COLO668 (cell line): Measurements from ENCODE around the gene LEMD3.
A peak's percentile ranks its signal among the peaks of the same experiment; 100 is the strongest.
"Not testable (repeated sequence)": the region's sequence is repeated elsewhere in the genome, so short reads cannot be mapped to it uniquely, and the experiment has no call there.

ENCODE experiments used
- DNase-seq: peaks from one replicate; lab custom pipeline; 2025; ENCODE audit not compliant: unreplicated experiment; lab: John Stamatoyannopoulos, UW

Gene LEMD3

DNA sequence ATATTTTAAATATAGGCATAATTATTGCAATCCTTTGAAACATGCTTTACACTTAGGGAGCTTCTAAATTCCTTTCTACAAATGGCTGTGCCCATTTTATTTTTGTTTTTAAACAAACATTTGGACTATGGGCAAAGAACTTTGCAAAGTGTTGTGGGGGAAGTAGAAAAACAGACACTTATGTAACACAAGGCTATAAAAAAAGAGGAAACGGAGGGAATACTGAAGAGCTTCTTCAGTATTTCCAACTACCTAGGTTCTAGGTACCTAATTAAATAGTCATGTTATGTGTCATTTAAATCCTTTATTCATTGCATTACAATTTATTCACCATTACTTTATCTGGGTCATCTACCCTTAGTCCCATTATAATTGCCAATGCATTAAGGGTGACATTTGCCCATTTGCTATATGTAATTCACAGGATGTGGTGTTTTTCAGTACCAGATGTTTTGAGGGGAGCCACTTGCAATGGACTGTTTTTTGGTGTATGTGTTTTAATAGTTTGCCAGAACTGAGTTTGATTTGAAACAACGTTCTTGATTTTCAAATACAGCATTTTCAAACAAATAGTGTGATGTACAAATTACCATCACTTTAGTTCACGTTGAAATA is 107.6 kb downstream of the LEMD3 start:
- no peak for DNase-seq

DNA sequence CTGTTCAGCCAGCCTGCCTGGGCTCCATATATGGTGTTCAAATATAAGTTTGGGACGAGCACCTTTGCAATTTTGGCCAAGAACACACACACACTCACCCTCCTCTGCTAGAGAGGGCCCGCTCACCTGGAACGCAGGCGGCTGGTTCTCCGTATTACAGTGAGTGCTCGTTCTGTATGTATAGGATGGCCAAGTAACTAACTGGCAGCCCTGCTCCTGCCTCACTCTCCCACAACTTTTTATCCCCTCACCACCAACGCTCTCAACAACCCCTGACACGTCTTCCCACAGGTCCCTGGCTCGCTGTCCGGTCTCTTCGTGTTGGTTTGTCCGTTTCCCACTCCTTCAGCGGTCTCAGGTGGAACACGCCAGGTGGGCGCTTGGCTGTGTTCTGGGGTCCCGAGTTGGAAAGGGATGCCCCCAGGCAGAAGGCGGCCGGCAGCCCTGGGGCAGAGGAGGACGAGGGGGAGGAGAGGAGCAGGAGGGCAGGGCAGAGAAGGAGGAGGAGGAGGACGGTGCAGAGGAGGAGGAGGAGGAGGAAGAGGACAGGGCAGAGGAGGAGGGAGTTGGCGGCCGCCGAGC is 108.7 kb downstream of the LEMD3 start:
- DNase-seq, result no peak

- peak; percentile 46 for DNase-seq
These were observed 109.4 kb downstream of the LEMD3 start, which contains the start of gene MSRB3 for GRCh38 chr12:65278576-65279368. Gene MSRB3 (plus strand): TSS chr12:65278683. CDS start chr12:65308580, 29,897 bp downstream.

- no peak for DNase-seq
These were observed 110.2 kb downstream of the LEMD3 start for GRCh38 chr12:65279369-65280112.

DNA sequence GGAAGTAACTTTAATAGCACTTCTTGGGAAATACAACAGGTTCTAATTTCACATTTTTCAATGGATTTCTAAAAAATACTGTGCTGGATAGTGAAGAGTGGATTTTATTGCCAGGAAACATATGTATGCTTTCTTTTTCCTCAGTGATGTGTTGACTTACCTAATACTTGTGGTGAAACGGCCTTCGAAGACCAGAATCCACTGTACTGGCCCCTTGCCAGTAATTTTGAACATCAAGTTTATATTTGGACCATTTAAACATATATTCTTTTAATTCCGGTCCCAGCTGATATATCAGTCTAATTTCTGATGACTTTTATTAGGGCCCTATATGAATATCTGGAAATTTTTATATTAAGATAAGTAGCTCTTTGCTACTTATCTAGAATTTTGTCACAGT is 110.9 kb downstream of the LEMD3 start:
- DNase-seq, result no peak

- DNase-seq, result no peak
These were observed 113.5 kb downstream of the LEMD3 start for GRCh38 chr12:65282840-65283239.

GRCh38 chr12:65285532-65285931 is 116.1 kb downstream of the LEMD3 start:
- DNase-seq, result not testable (repeated sequence)

- no peak for DNase-seq
These were observed 118.0 kb downstream of the LEMD3 start for GRCh38 chr12:65287426-65287825.

DNA sequence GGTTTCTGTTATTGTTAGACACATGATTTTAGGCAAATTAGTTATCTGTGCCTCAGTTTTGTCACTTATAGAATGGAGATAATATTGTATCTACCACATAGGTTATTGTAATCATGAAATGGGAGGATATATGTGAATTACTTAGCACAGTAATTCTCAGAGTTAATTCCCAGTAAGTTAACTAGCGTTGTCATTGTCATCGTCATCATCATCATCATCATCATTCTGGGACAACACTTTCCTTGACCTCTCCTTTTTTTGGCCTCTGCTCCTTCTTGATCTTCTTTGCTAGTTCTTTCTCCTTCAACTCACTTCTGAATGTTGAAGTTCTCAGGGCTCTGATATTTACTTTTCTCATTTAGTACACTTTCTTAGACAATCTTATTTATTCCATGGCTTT is 122.9 kb downstream of the LEMD3 start:
- no peak for DNase-seq

- no peak for DNase-seq
These were observed 124.4 kb downstream of the LEMD3 start for GRCh38 chr12:65293735-65294134.

- DNase-seq, result no peak
These were observed 125.4 kb downstream of the LEMD3 start for GRCh38 chr12:65294641-65295262.

GRCh38 chr12:65296508-65297265 is 127.3 kb downstream of the LEMD3 start:
- no peak for DNase-seq
